ENCODE measurements around the gene MRC1.

- TF ChIP-seq, protein P1, sequence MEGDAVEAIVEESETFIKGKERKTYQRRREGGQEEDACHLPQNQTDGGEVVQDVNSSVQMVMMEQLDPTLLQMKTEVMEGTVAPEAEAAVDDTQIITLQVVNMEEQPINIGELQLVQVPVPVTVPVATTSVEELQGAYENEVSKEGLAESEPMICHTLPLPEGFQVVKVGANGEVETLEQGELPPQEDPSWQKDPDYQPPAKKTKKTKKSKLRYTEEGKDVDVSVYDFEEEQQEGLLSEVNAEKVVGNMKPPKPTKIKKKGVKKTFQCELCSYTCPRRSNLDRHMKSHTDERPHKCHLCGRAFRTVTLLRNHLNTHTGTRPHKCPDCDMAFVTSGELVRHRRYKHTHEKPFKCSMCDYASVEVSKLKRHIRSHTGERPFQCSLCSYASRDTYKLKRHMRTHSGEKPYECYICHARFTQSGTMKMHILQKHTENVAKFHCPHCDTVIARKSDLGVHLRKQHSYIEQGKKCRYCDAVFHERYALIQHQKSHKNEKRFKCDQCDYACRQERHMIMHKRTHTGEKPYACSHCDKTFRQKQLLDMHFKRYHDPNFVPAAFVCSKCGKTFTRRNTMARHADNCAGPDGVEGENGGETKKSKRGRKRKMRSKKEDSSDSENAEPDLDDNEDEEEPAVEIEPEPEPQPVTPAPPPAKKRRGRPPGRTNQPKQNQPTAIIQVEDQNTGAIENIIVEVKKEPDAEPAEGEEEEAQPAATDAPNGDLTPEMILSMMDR (conservative IDR thresholded peaks at IDR 0.05; ENCODE audit: low read length) = no peak
- TF ChIP-seq EZH2phosphoT487 (IDR thresholded peaks at IDR 0.05; ENCODE audit: borderline replicate concordance) = no peak
These were observed 7.1 kb downstream of the MRC1 start for GRCh38 chr10:17816199-17816598.

Data from Loucy (cell line).